HCT116 (cell line): Measurements from ENCODE around the gene SLC25A30. TPM values are rescaled to one million over a fixed set of nuclear protein-coding genes. Genes with fewer than 3 reads are reported as not detected.

Experiments used
- ATAC-seq: fragments of 200-7000 bp; cut with Tn5 transposase; 2 replicates; pipeline ENCODE4 v1.9.1; 2020; ENCODE audit warnings: mild to moderate bottlenecking, moderate library complexity
- BruUV-seq: library from RNA; stranded (reverse); fragments of 400-500 nt; replicated peaks from 2 replicates; lab custom pipeline; 2021; lab: Mats Ljungman, UMichigan
- CTCF ChIA-PET: fragments of 300-600 bp; sonication (Branson Sonifier 250); formaldehyde crosslinking; loops from one replicate; lab custom pipeline; 2021; ENCODE audit warnings: antibody characterized with exemption; lab: Charles Lee
- POLR2A ChIA-PET: fragments of 300-600, 350-600 bp; sonication (Branson Sonifier 250); formaldehyde crosslinking; loops from one replicate; lab custom pipeline; 2021; ENCODE audit warnings: antibody characterized with exemption; lab: Charles Lee
- RAD21 ChIA-PET, 2 experiments: fragments of 300-600 bp; sonication (Branson Sonifier 250); formaldehyde crosslinking; loops; one replicate each; lab custom pipeline; 2023; ENCODE audit warnings: low total read pairs in 2 of 2; ENCODE audit not compliant: uncharacterized antibody in 2 of 2, unreplicated experiment in 2 of 2, low non-redundant PET in 1 of 2; lab: Charles Lee
- DNase-seq: peaks from one replicate; pipeline ENCODE4 v3.0.0-alpha.2; 2010; ENCODE audit warnings: low read depth, low spot score
- H2AFZ ChIP-seq: fragments of 200-600 bp; shearing (Covaris generic), sonication (generic); 2 replicates; pipeline ENCODE4 v1.6.1; 2017; ENCODE audit warnings: low read depth, mixed run types, mixed read lengths, antibody characterized with exemption, low read length; ENCODE audit not compliant: poor library complexity, severe bottlenecking
- H3K27ac ChIP-seq: 2 replicates; pipeline ENCODE4 v1.5.1; 2012; ENCODE audit warnings: low read depth, low read length
- H3K27me3 ChIP-seq: fragments of 200-600 bp; sonication (generic); 2 replicates; pipeline ENCODE4 v1.6.1; 2016; ENCODE audit warnings: mixed run types, low read length, mixed read lengths; ENCODE audit not compliant: insufficient read depth
- H3K36me3 ChIP-seq, 2 experiments: fragments of 200-500 bp in 1 of 2; fragments of 200-600 bp in 1 of 2; sonication (Bioruptor generic) in 1 of 2; sonication (generic) in 1 of 2; 2 replicates each; pipeline versions ENCODE4 v1.5.1 to v1.6.1; 2014 to 2016; ENCODE audit warnings: low read length in 2 of 2, inconsistent platforms in 1 of 2, mixed read lengths in 1 of 2, mixed run types in 1 of 2; ENCODE audit not compliant: insufficient read depth in 2 of 2, control insufficient read depth in 1 of 2
- H3K4me1 ChIP-seq, 2 experiments: fragments of 200-600 bp in 1 of 2; sonication (generic) in 1 of 2; 2 replicates each; pipeline versions ENCODE4 v1.5.1 to v1.6.1; 2012 to 2017; ENCODE audit warnings: low read length in 2 of 2, inconsistent platforms in 1 of 2, mild to moderate bottlenecking in 1 of 2, mixed read lengths in 1 of 2, mixed run types in 1 of 2, moderate library complexity in 1 of 2; ENCODE audit not compliant: insufficient read depth in 2 of 2, control insufficient read depth in 1 of 2
- H3K4me2 ChIP-seq: fragments of 200-600 bp; sonication (generic); 2 replicates; pipeline ENCODE4 v1.6.1; 2017; ENCODE audit warnings: mixed run types, low read length, mixed read lengths
- H3K4me3 ChIP-seq, 2 experiments: fragments of 200-600 bp in 1 of 2; sonication (generic) in 1 of 2; replicated peaks in 1 of 2; 2 replicates each; pipeline ENCODE4 v1.5.1; 2011 to 2016; ENCODE audit warnings: low read length in 2 of 2, control low read depth in 1 of 2, low read depth in 1 of 2, mild to moderate bottlenecking in 1 of 2, mixed read lengths in 1 of 2, mixed run types in 1 of 2
- H3K79me2 ChIP-seq: fragments of 200-600 bp; sonication (generic); 2 replicates; pipeline ENCODE4 v1.6.1; 2017; ENCODE audit warnings: mild to moderate bottlenecking, mixed run types, low read length, moderate library complexity, mixed read lengths; ENCODE audit not compliant: insufficient read depth
- H3K9ac ChIP-seq: fragments of 200-600 bp; sonication (generic); 2 replicates; pipeline ENCODE4 v1.6.1; 2016; ENCODE audit warnings: low read length, mixed read lengths
- H3K9me2 ChIP-seq: fragments of 200-600 bp; sonication (generic), shearing (Covaris generic); 2 replicates; pipeline ENCODE4 v1.6.1; 2017; ENCODE audit warnings: mixed run types, mild to moderate bottlenecking, moderate library complexity; ENCODE audit not compliant: insufficient read depth
- H3K9me3 ChIP-seq, 2 experiments: fragments of 200-500 bp in 1 of 2; fragments of 200-600 bp in 1 of 2; sonication (Bioruptor generic) in 1 of 2; sonication (generic) in 1 of 2; 2 replicates each; pipeline ENCODE4 v1.6.1; 2014 to 2017; ENCODE audit warnings: low read length in 2 of 2, mixed read lengths in 2 of 2, inconsistent platforms in 1 of 2, low read depth in 1 of 2, mild to moderate bottlenecking in 1 of 2, mixed run types in 1 of 2, moderate library complexity in 1 of 2; ENCODE audit not compliant: control insufficient read depth in 1 of 2, insufficient read depth in 1 of 2
- H4K20me1 ChIP-seq: fragments of 200-600 bp; sonication (generic), shearing (Covaris generic); 2 replicates; pipeline ENCODE4 v1.6.1; 2017; ENCODE audit warnings: mixed run types, mild to moderate bottlenecking, moderate library complexity; ENCODE audit not compliant: insufficient read depth
- ATF3 ChIP-seq: IDR thresholded peaks from 2 replicates; pipeline ENCODE4 v1.6.1; 2012
- CEBPB ChIP-seq: IDR thresholded peaks from 2 replicates; pipeline ENCODE4 v1.6.1; 2012; ENCODE audit warnings: low read depth
- ELF1 ChIP-seq: IDR thresholded peaks from 2 replicates; pipeline ENCODE4 v1.6.1; 2012; ENCODE audit warnings: low read depth, borderline replicate concordance
- FOSL1 ChIP-seq: IDR thresholded peaks from 2 replicates; pipeline ENCODE4 v1.6.1; 2012; ENCODE audit warnings: low read depth
- MAX ChIP-seq: IDR thresholded peaks from 2 replicates; pipeline ENCODE4 v1.6.1; 2012
- POLR2AphosphoS5 ChIP-seq: IDR thresholded peaks from 2 replicates; pipeline ENCODE4 v1.6.1; 2011; ENCODE audit warnings: mild to moderate bottlenecking, low read depth, low read length, moderate library complexity
- RAD21 ChIP-seq: IDR thresholded peaks from 2 replicates; pipeline ENCODE4 v1.6.1; 2012; ENCODE audit warnings: low read depth, mild to moderate bottlenecking
- REST ChIP-seq: IDR thresholded peaks from 2 replicates; pipeline ENCODE4 v1.6.1; 2012; ENCODE audit warnings: low read depth
- SIN3A ChIP-seq: IDR thresholded peaks from 2 replicates; pipeline ENCODE4 v1.6.1; 2012; ENCODE audit warnings: low read depth
- SP1 ChIP-seq: IDR thresholded peaks from 2 replicates; pipeline ENCODE4 v1.6.1; 2012; ENCODE audit warnings: low read depth
- SRF ChIP-seq: IDR thresholded peaks from 2 replicates; pipeline ENCODE4 v1.6.1; 2012; ENCODE audit warnings: low read depth
- ZFX ChIP-seq: fragments of 450-650 bp; IDR thresholded peaks from 2 replicates; pipeline ENCODE4 v1.6.1; 2017
- intact Hi-C: fragments of 100-400 bp; cut with micrococcal nuclease; formaldehyde crosslinking; loops from 2 replicates; pipeline ENCODE4 v1.10.0; 2022
- total RNA-seq: library from RNA; stranded (reverse); gene quantifications from one replicate; pipeline ENCODE4 v1.2.1, GENCODE V29; 2021; ENCODE audit not compliant: unreplicated experiment

SLC25A30 gene
- total RNA-seq, 1 experiment from 2014 or later = 29.2 TPM

GRCh38 chr13:45413826-45414307, 4.3 kb downstream of the SLC25A30 start:
- H3K27me3 ChIP-seq = no peaks in the 10 kb centered on the region
- DNase-seq = no peak
- no peak overlapping the region for H3K4me2 ChIP-seq
- H3K4me1 ChIP-seq = peaks cover 4 to 13% of the 10 kb centered on the region in 2 experiments; a peak in 3 of 4 replicates
- no peak overlapping the region for H3K4me3 ChIP-seq
- no peak overlapping the region for H3K9ac ChIP-seq
- H2AFZ ChIP-seq = no peak overlapping the region
- no peak overlapping the region for H3K27ac ChIP-seq
- CTCF ChIA-PET = no interaction called here
- intact Hi-C loops = no loop called here
- H3K36me3 ChIP-seq = peaks cover 5 to 8% of the 10 kb centered on the region in 2 experiments; a peak in 3 of 4 replicates
- H3K79me2 ChIP-seq = peaks cover 25% of the 10 kb centered on the region
- RAD21 ChIA-PET = no interaction called here
- POLR2A ChIA-PET = no interaction called here
- no peak for ATAC-seq
- no peak for TF ChIP-seq REST
- TF ChIP-seq SRF = no peak
- TF ChIP-seq RAD21 = no peak
- no peak for TF ChIP-seq ELF1
- TF ChIP-seq ZFX = no peak
- no peak for TF ChIP-seq FOSL1
- TF ChIP-seq CEBPB = no peak
- TF ChIP-seq SP1 = no peak
- TF ChIP-seq ATF3 = no peak
- no peak for TF ChIP-seq POLR2AphosphoS5
- TF ChIP-seq SIN3A = no peak
- TF ChIP-seq MAX = no peak
- TF ChIP-seq, all 23 proteins: peak for 0
- BruUV-seq = no TSS peak
- no peaks in the 10 kb centered on the region for H4K20me1 ChIP-seq
- H3K9me2 ChIP-seq = no peaks in the 10 kb centered on the region
- H3K9me3 ChIP-seq = no peaks in the 10 kb centered on the region
